Vagina (tissue), 2 donors: ENCODE data around the gene ZCCHC14. TPM values are rescaled to one million over a fixed set of nuclear protein-coding genes. Genes with fewer than 3 reads are reported as not detected.

Source experiments
- DNase-seq, 2 donors: peaks; one replicate each; pipeline ENCODE4 v3.0.0-alpha.2; 2017; ENCODE audit errors: extremely low spot score in 2 of 2
- H3K27ac ChIP-seq: fragments of 200-600 bp; sonication (generic); one replicate; pipeline ENCODE4 v1.5.1; 2019
- H3K27me3 ChIP-seq: fragments of 200-600 bp; sonication (generic); one replicate; pipeline ENCODE4 v1.5.1; 2019
- H3K36me3 ChIP-seq, 2 donors: fragments of 200-600 bp; sonication (generic); one replicate each; pipeline ENCODE4 v1.5.1; 2017 to 2019
- H3K4me1 ChIP-seq: fragments of 200-600 bp; sonication (generic); one replicate; pipeline ENCODE4 v1.5.1; 2019
- H3K4me3 ChIP-seq, 2 donors: fragments of 200-600 bp; sonication (generic); 1 replicate in 1 of 2; 2 replicates in 1 of 2; pipeline ENCODE4 v1.5.1; 2016 to 2019
- H3K9me3 ChIP-seq: fragments of 200-600 bp; sonication (generic); one replicate; pipeline ENCODE4 v1.5.1; 2019
- CTCF ChIP-seq, 3 experiments: fragments of 450-650 bp in 2 of 3; fragments of 200-600 bp in 1 of 3; sonication (generic) in 1 of 3; IDR thresholded peaks; one replicate each; pipeline ENCODE4 v1.5.1; 2017 to 2019; ENCODE audit warnings: antibody characterized with exemption in 3 of 3, mild to moderate bottlenecking in 2 of 3, moderate library complexity in 2 of 3
- POLR2A ChIP-seq, 2 donors: fragments of 450-650 bp; IDR thresholded peaks; one replicate each; pipeline ENCODE4 v1.6.1; 2017; ENCODE audit warnings: antibody characterized with exemption in 2 of 2, mild to moderate bottlenecking in 2 of 2, moderate library complexity in 2 of 2
- POLR2AphosphoS5 ChIP-seq, 2 donors: sonication (generic); formaldehyde crosslinking; IDR thresholded peaks; one replicate each; pipeline ENCODE4 v1.9.0; 2017; ENCODE audit warnings: antibody characterized with exemption in 2 of 2, mild to moderate bottlenecking in 2 of 2, low read depth in 1 of 2; ENCODE audit not compliant: insufficient read depth in 1 of 2
- intact Hi-C: fragments of 100-400 bp; cut with DNase I; formaldehyde crosslinking; loops from one replicate; pipeline ENCODE4 v1.15.1; 2023
- total RNA-seq: library from RNA; depleted of rRNA; stranded (reverse); fragments of >200 nt; gene quantifications from one replicate; pipeline ENCODE4 v1.2.3, GENCODE V29; 2016

Gene ZCCHC14
- total RNA-seq, 1 donor from 2014 or later, result 74.2 TPM

- Histone ChIP-seq H3K36me3 (no peaks in the 10 kb centered on the region), H3K27me3 (no peaks in the 10 kb centered on the region), H3K4me1 (peaks cover 16% of the 10 kb centered on the region), H3K9me3 (no peaks in the 10 kb centered on the region), H3K27ac (peak overlapping the region; percentile 76), H3K4me3 (no peak overlapping the region)
- DNase-seq, result no peak
- TF ChIP-seq POLR2A (IDR thresholded peaks at IDR 0.05), result no peak
- no peak for TF ChIP-seq CTCF (IDR thresholded peaks at IDR 0.05)
- no peak for TF ChIP-seq POLR2AphosphoS5 (IDR thresholded peaks at IDR 0.05; ENCODE audit: insufficient read depth in 1 of 2, low read depth in 1 of 2)
- intact Hi-C loops, result loop anchor here (10.0 kb wide), 1 partner anchor 105 kb away; no protein-coding TSS in a partner anchor
These were observed 47.5 kb upstream of the ZCCHC14 start for GRCh38 chr16:87540072-87540896.

GRCh38 chr16:87539113-87539512, 46.3 kb upstream of the ZCCHC14 start:
- peak overlapping the region; percentile 59 for H3K27ac ChIP-seq
- intact Hi-C loops, result no loop called here
- H3K9me3 ChIP-seq, result no peaks in the 10 kb centered on the region
- TF ChIP-seq CTCF (IDR thresholded peaks at IDR 0.05) (no peak), POLR2A (IDR thresholded peaks at IDR 0.05) (no peak), POLR2AphosphoS5 (IDR thresholded peaks at IDR 0.05; ENCODE audit: insufficient read depth in 1 of 2, low read depth in 1 of 2) (no peak)
- H3K36me3 ChIP-seq, result no peaks in the 10 kb centered on the region
- H3K27me3 ChIP-seq, result no peaks in the 10 kb centered on the region
- DNase-seq, result no peak
- H3K4me1 ChIP-seq, result peaks cover 16% of the 10 kb centered on the region
- no peak overlapping the region for H3K4me3 ChIP-seq

- TF ChIP-seq POLR2AphosphoS5 (IDR thresholded peaks at IDR 0.05; ENCODE audit: insufficient read depth in 1 of 2, low read depth in 1 of 2), result no peak
- no peak for TF ChIP-seq CTCF (IDR thresholded peaks at IDR 0.05)
- no peak for TF ChIP-seq POLR2A (IDR thresholded peaks at IDR 0.05)
- no peaks in the 10 kb centered on the region for H3K27me3 ChIP-seq
- DNase-seq, result no peak
- no peak overlapping the region for H3K4me3 ChIP-seq
- H3K27ac ChIP-seq, result peak overlapping the region; percentile 59
- H3K4me1 ChIP-seq, result peaks cover 16% of the 10 kb centered on the region
- H3K9me3 ChIP-seq, result no peaks in the 10 kb centered on the region
- H3K36me3 ChIP-seq, result no peaks in the 10 kb centered on the region
- intact Hi-C loops, result no loop called here
These were observed 45.8 kb upstream of the ZCCHC14 start for GRCh38 chr16:87538594-87538993.

- Histone ChIP-seq H3K36me3 (no peaks in the 10 kb centered on the region), H3K27ac (peak overlapping the region; percentile 59), H3K4me3 (no peak overlapping the region), H3K27me3 (no peaks in the 10 kb centered on the region), H3K4me1 (peaks cover 16% of the 10 kb centered on the region), H3K9me3 (no peaks in the 10 kb centered on the region)
- no peak for TF ChIP-seq CTCF (IDR thresholded peaks at IDR 0.05)
- TF ChIP-seq POLR2AphosphoS5 (IDR thresholded peaks at IDR 0.05; ENCODE audit: insufficient read depth in 1 of 2, low read depth in 1 of 2), result no peak
- TF ChIP-seq POLR2A (IDR thresholded peaks at IDR 0.05), result no peak
- DNase-seq, result no peak
- intact Hi-C loops, result no loop called here
These were observed 45.3 kb upstream of the ZCCHC14 start for GRCh38 chr16:87538160-87538559.

GRCh38 chr16:87536795-87537142, 43.9 kb upstream of the ZCCHC14 start:
- Histone ChIP-seq H3K9me3 (no peaks in the 10 kb centered on the region), H3K27me3 (no peaks in the 10 kb centered on the region), H3K36me3 (no peaks in the 10 kb centered on the region), H3K27ac (no peak overlapping the region), H3K4me1 (peaks cover 16% of the 10 kb centered on the region), H3K4me3 (no peak overlapping the region)
- no peak for DNase-seq
- TF ChIP-seq CTCF (IDR thresholded peaks at IDR 0.05), result no peak
- TF ChIP-seq POLR2AphosphoS5 (IDR thresholded peaks at IDR 0.05; ENCODE audit: insufficient read depth in 1 of 2, low read depth in 1 of 2), result no peak
- no peak for TF ChIP-seq POLR2A (IDR thresholded peaks at IDR 0.05)
- intact Hi-C loops, result no loop called here
